ENCODE measurements around the gene BMPER. TPM values are rescaled to one million over a fixed set of nuclear protein-coding genes. Genes with fewer than 3 reads are reported as not detected.

Gene BMPER
- total RNA-seq, 4 donors from 2014 or later, result 1.0 to 22.5 (median 12.0) TPM

- 58 to 62% methylated on average over 3 of the region's 3 CpGs for WGBS, 2 donors (ENCODE audit: low coverage in 1 of 2)
- Histone ChIP-seq H3K27me3 (no peaks in the 10 kb centered on the region), H3K27ac (no peak overlapping the region), H3K4me3 (no peak overlapping the region), H3K9me3 (no peaks in the 10 kb centered on the region), H3K4me1 (peaks cover 0 to 3% (median 0%) of the 10 kb centered on the region in 3 donors), H3K36me3 (no peaks in the 10 kb centered on the region)
- TF ChIP-seq EP300 (IDR thresholded peaks at IDR 0.05) (no peak), POLR2A (IDR thresholded peaks at IDR 0.05) (no peak), POLR2AphosphoS5 (IDR thresholded peaks at IDR 0.05) (no peak), CTCF (IDR thresholded peaks at IDR 0.05) (no peak)
- ATAC-seq, result no peak
These were observed 22.2 kb upstream of the BMPER start for GRCh38 chr7:33882950-33883670.

GRCh38 chr7:33883671-33883965, 21.7 kb upstream of the BMPER start:
- 50 to 83% methylated on average over 1 of the region's 1 CpG for WGBS, 2 donors (ENCODE audit: low coverage in 1 of 2)

GRCh38 chr7:33885290-33886148, 19.8 kb upstream of the BMPER start:
- H3K36me3 ChIP-seq, result no peaks in the 10 kb centered on the region
- no peaks in the 10 kb centered on the region for H3K27me3 ChIP-seq
- no peaks in the 10 kb centered on the region for H3K9me3 ChIP-seq
- no peak overlapping the region for H3K4me3 ChIP-seq
- WGBS, 2 donors (ENCODE audit: low coverage in 1 of 2), result 80 to 84% methylated on average over 3 to 4 of the region's 4 CpGs
- no peak overlapping the region for H3K27ac ChIP-seq
- TF ChIP-seq EP300 (IDR thresholded peaks at IDR 0.05) (no peak), POLR2A (IDR thresholded peaks at IDR 0.05) (no peak), CTCF (IDR thresholded peaks at IDR 0.05) (no peak), POLR2AphosphoS5 (IDR thresholded peaks at IDR 0.05) (no peak)
- peaks cover 0 to 3% (median 0%) of the 10 kb centered on the region in 3 donors for H3K4me1 ChIP-seq
- ATAC-seq, result no peak

More at GRCh38 chr7:33883671-33883965, 21.7 kb upstream of the BMPER start:
- no peaks in the 10 kb centered on the region for H3K27me3 ChIP-seq
- no peaks in the 10 kb centered on the region for H3K9me3 ChIP-seq
- H3K4me3 ChIP-seq, result no peak overlapping the region
- ATAC-seq, result no peak
- no peaks in the 10 kb centered on the region for H3K36me3 ChIP-seq
- H3K27ac ChIP-seq, result no peak overlapping the region
- TF ChIP-seq CTCF (IDR thresholded peaks at IDR 0.05), result no peak
- no peak for TF ChIP-seq EP300 (IDR thresholded peaks at IDR 0.05)
- no peak for TF ChIP-seq POLR2AphosphoS5 (IDR thresholded peaks at IDR 0.05)
- TF ChIP-seq POLR2A (IDR thresholded peaks at IDR 0.05), result no peak
- H3K4me1 ChIP-seq, result peaks cover 0 to 3% (median 0%) of the 10 kb centered on the region in 3 donors

GRCh38 chr7:33886149-33886623, 19.2 kb upstream of the BMPER start:
- Histone ChIP-seq H3K27ac (no peak overlapping the region), H3K9me3 (no peaks in the 10 kb centered on the region), H3K4me3 (no peak overlapping the region), H3K36me3 (no peaks in the 10 kb centered on the region), H3K27me3 (no peaks in the 10 kb centered on the region), H3K4me1 (peaks cover 0 to 3% (median 0%) of the 10 kb centered on the region in 3 donors)
- 38 to 100% methylated on average over 1 of the region's 5 CpGs for WGBS, 2 donors (ENCODE audit: low coverage in 1 of 2)
- no peak for TF ChIP-seq POLR2AphosphoS5 (IDR thresholded peaks at IDR 0.05)
- TF ChIP-seq POLR2A (IDR thresholded peaks at IDR 0.05), result no peak
- TF ChIP-seq EP300 (IDR thresholded peaks at IDR 0.05), result no peak
- TF ChIP-seq CTCF (IDR thresholded peaks at IDR 0.05), result no peak
- ATAC-seq, result no peak
